H1 (cell line): ENCODE results near the gene CORO2B. TPM values are rescaled to one million over a fixed set of nuclear protein-coding genes. Genes with fewer than 3 reads are reported as not detected.

ENCODE experiments used
- CTCF ChIA-PET: fragments of 300-600 bp; sonication (Branson Sonifier 250); formaldehyde crosslinking; loops from one replicate; lab custom pipeline; 2021; ENCODE audit not compliant: partially characterized antibody; lab: Charles Lee
- POLR2A ChIA-PET: fragments of 300-600 bp; sonication (Branson Sonifier 250); formaldehyde crosslinking; loops from one replicate; lab custom pipeline; 2021; ENCODE audit warnings: inconsistent platforms; ENCODE audit not compliant: partially characterized antibody; lab: Charles Lee
- DNase-seq, 2 experiments: peaks; one replicate each; pipeline versions ENCODE4 v3.0.0 to v3.0.0-alpha.2; 2010 to 2022; ENCODE audit warnings: low spot score in 2 of 2, low read depth in 1 of 2, mixed read lengths in 1 of 2
- FAIRE-seq: peaks from 2 replicates; lab custom pipeline; 2011; peaks lifted over from hg19 to GRCh38; lab: Jason Lieb, UNC
- H2AFZ ChIP-seq: 2 replicates; pipeline ENCODE4 v1.8.1; 2012; ENCODE audit warnings: low read length, inconsistent platforms
- H2AK5ac ChIP-seq: 2 replicates; pipeline ENCODE4 v1.6.1; 2013; ENCODE audit warnings: low read depth, low read length
- H2BK120ac ChIP-seq: replicated peaks from 2 replicates; pipeline ENCODE3; 2013; ENCODE audit warnings: low read depth, low read length, inconsistent platforms
- H2BK12ac ChIP-seq: 2 replicates; pipeline ENCODE4 v1.6.1; 2013; ENCODE audit warnings: low read depth, low read length
- H2BK15ac ChIP-seq: 2 replicates; pipeline ENCODE4 v1.6.1; 2013; ENCODE audit warnings: low read length
- H2BK20ac ChIP-seq: 2 replicates; pipeline ENCODE4 v1.6.1; 2013; ENCODE audit warnings: low read length
- H2BK5ac ChIP-seq: 2 replicates; pipeline ENCODE4 v1.6.1; 2013; ENCODE audit warnings: low read depth, low read length
- H3K14ac ChIP-seq: 2 replicates; pipeline ENCODE4 v1.6.1; 2013; ENCODE audit warnings: inconsistent platforms; ENCODE audit not compliant: insufficient read length
- H3K18ac ChIP-seq: 2 replicates; pipeline ENCODE4 v1.6.1; 2013; ENCODE audit warnings: low read length; ENCODE audit errors: extremely low read depth
- H3K23ac ChIP-seq: 2 replicates; pipeline ENCODE4 v1.6.1; 2013; ENCODE audit warnings: inconsistent platforms; ENCODE audit not compliant: insufficient read length
- H3K23me2 ChIP-seq: 2 replicates; pipeline ENCODE4 v1.6.1; 2013; ENCODE audit warnings: low read depth, low read length
- H3K27ac ChIP-seq: 2 replicates; pipeline ENCODE4 v1.6.1; 2011; ENCODE audit warnings: low read depth, low read length, inconsistent platforms
- H3K27me3 ChIP-seq, 4 experiments: replicated peaks in 1 of 4; 1 replicate in 1 of 4; 2 replicates in 3 of 4; pipeline versions ENCODE4 v1.6.1 to v1.8.1; 2011 to 2013; ENCODE audit warnings: low read length in 3 of 4, mild to moderate bottlenecking in 3 of 4, inconsistent platforms in 2 of 4, mixed read lengths in 2 of 4, moderate library complexity in 1 of 4; ENCODE audit not compliant: control insufficient read depth in 3 of 4, insufficient read depth in 3 of 4; ENCODE audit errors: extremely low read depth in 1 of 4
- H3K36me3 ChIP-seq, 4 experiments: 2 replicates each; pipeline versions ENCODE4 v1.6.1 to v1.8.1; 2011 to 2013; ENCODE audit warnings: mild to moderate bottlenecking in 4 of 4, low read length in 3 of 4, moderate library complexity in 2 of 4, control low read depth in 1 of 4, inconsistent platforms in 1 of 4; ENCODE audit not compliant: insufficient read depth in 4 of 4, control insufficient read depth in 2 of 4
- H3K4ac ChIP-seq: replicated peaks from 2 replicates; pipeline ENCODE3; 2013; ENCODE audit warnings: low read length, low read depth, mixed read lengths, inconsistent platforms; ENCODE audit not compliant: insufficient read length
- H3K4me1 ChIP-seq, 4 experiments: replicated peaks in 1 of 4; 1 replicate in 1 of 4; 2 replicates in 3 of 4; pipeline versions ENCODE4 v1.6.1 to v1.8.1; 2011 to 2013; ENCODE audit warnings: low read length in 3 of 4, inconsistent platforms in 2 of 4, mixed read lengths in 1 of 4; ENCODE audit not compliant: insufficient read depth in 4 of 4, control insufficient read depth in 3 of 4
- H3K4me2 ChIP-seq, 2 experiments: 2 replicates each; pipeline versions ENCODE4 v1.6.1 to v1.8.1; 2011 to 2013; ENCODE audit warnings: low read depth in 2 of 2, low read length in 2 of 2, control low read depth in 1 of 2, inconsistent platforms in 1 of 2, mild to moderate bottlenecking in 1 of 2; ENCODE audit not compliant: insufficient read depth in 1 of 2
- H3K4me3 ChIP-seq, 4 experiments: fragments of 200-600, 300-600 bp in 1 of 4; sonication (generic), shearing (Covaris generic), sonication (Bioruptor Twin) in 1 of 4; 2 replicates each; pipeline versions ENCODE4 v1.5.1 to v1.8.1; 2011 to 2016; ENCODE audit warnings: low read length in 4 of 4, low read depth in 3 of 4, control low read depth in 2 of 4, inconsistent platforms in 2 of 4, mild to moderate bottlenecking in 2 of 4, mixed read lengths in 1 of 4, moderate library complexity in 1 of 4; ENCODE audit not compliant: insufficient read depth in 2 of 4; ENCODE audit errors: extremely low read depth in 1 of 4
- H3K56ac ChIP-seq: replicated peaks from 2 replicates; pipeline ENCODE3; 2013; ENCODE audit warnings: low read depth, mild to moderate bottlenecking, mixed read lengths, low read length, inconsistent platforms; ENCODE audit not compliant: insufficient read length
- H3K79me1 ChIP-seq: 2 replicates; pipeline ENCODE4 v1.6.1; 2013; ENCODE audit warnings: low read depth, low read length, control low read depth
- H3K79me2 ChIP-seq, 2 experiments: 2 replicates each; pipeline versions ENCODE4 v1.6.1 to v1.8.1; 2012 to 2013; ENCODE audit warnings: low read length in 2 of 2, mild to moderate bottlenecking in 2 of 2, inconsistent platforms in 1 of 2; ENCODE audit not compliant: insufficient read depth in 2 of 2, control insufficient read depth in 1 of 2
- H3K9ac ChIP-seq, 4 experiments: replicated peaks in 1 of 4; 1 replicate in 1 of 4; 2 replicates in 3 of 4; pipeline versions ENCODE4 v1.6.1 to v1.8.1; 2011 to 2013; ENCODE audit warnings: low read depth in 3 of 4, low read length in 3 of 4, control low read depth in 2 of 4, mild to moderate bottlenecking in 2 of 4, moderate library complexity in 2 of 4, inconsistent platforms in 1 of 4; ENCODE audit errors: extremely low read depth in 1 of 4
- H3K9me3 ChIP-seq, 2 experiments: 2 replicates each; pipeline versions ENCODE4 v1.6.1 to v1.8.1; 2012 to 2013; ENCODE audit warnings: mild to moderate bottlenecking in 2 of 2, moderate library complexity in 2 of 2, control low read depth in 1 of 2, inconsistent platforms in 1 of 2, low read depth in 1 of 2, low read length in 1 of 2, mixed read lengths in 1 of 2; ENCODE audit not compliant: insufficient read depth in 2 of 2
- H4K20me1 ChIP-seq, 2 experiments: replicated peaks in 1 of 2; 2 replicates each; pipeline versions ENCODE3 to v1.8.1; 2011 to 2013; ENCODE audit warnings: inconsistent platforms in 2 of 2, low read length in 2 of 2, mild to moderate bottlenecking in 1 of 2; ENCODE audit not compliant: insufficient read depth in 2 of 2, control insufficient read depth in 1 of 2
- H4K5ac ChIP-seq: 2 replicates; pipeline ENCODE4 v1.6.1; 2013; ENCODE audit warnings: low read length, low read depth, mixed read lengths, inconsistent platforms; ENCODE audit not compliant: insufficient read length
- H4K8ac ChIP-seq: 2 replicates; pipeline ENCODE4 v1.8.0; 2013; ENCODE audit warnings: mild to moderate bottlenecking, moderate library complexity, low read length, inconsistent platforms; ENCODE audit not compliant: insufficient read depth; ENCODE audit errors: extremely low read depth
- H4K91ac ChIP-seq: replicated peaks from 2 replicates; pipeline ENCODE3; 2013; ENCODE audit warnings: low read length, mixed read lengths, inconsistent platforms; ENCODE audit not compliant: insufficient read length
- ASH2L ChIP-seq: fragments of 200-600, 300-600 bp; sonication (generic); IDR thresholded peaks from one replicate; pipeline ENCODE4 v1.7.1; 2017; ENCODE audit warnings: low read length
- CEBPB ChIP-seq: IDR thresholded peaks from 2 replicates; pipeline ENCODE4 v1.6.1; 2012; ENCODE audit warnings: low read depth, low read length
- JUN ChIP-seq: IDR thresholded peaks from 2 replicates; pipeline ENCODE4 v1.6.1; 2011; ENCODE audit warnings: low read depth, mild to moderate bottlenecking, improper control_type of control experiment, low read length
- KDM1A ChIP-seq: fragments of 200-600, 300-600 bp; sonication (generic); IDR thresholded peaks from 2 replicates; pipeline ENCODE4 v1.7.1; 2016; ENCODE audit warnings: mild to moderate bottlenecking, low read length, borderline replicate concordance
- RNF2 ChIP-seq: fragments of 200-900, 300-1000 bp; sonication (generic); IDR thresholded peaks from 2 replicates; pipeline ENCODE4 v1.7.1; 2016; ENCODE audit warnings: borderline replicate concordance, low read depth, mild to moderate bottlenecking, antibody characterized with exemption, low read length; ENCODE audit not compliant: poor library complexity, severe bottlenecking; ENCODE audit errors: missing control alignments
- TAF7 ChIP-seq: optimal IDR thresholded peaks from 2 replicates; pipeline ENCODE3; 2011; ENCODE audit warnings: low read depth, mild to moderate bottlenecking, inconsistent platforms, low read length, moderate library complexity, borderline replicate concordance
- TBP ChIP-seq: IDR thresholded peaks from 2 replicates; pipeline ENCODE4 v1.6.1; 2011; ENCODE audit warnings: low read depth, low read length, improper control_type of control experiment
- YY1 ChIP-seq: IDR thresholded peaks from 2 replicates; pipeline ENCODE4 v1.6.1; 2011; ENCODE audit warnings: low read depth, mild to moderate bottlenecking, low read length
- WGBS, 2 experiments: shearing (Covaris generic) in 1 of 2; methylation state at CpG; one replicate each; pipeline versions ENCODE4 v1.1.6 to v1.1.7; 2013 to 2015; ENCODE audit warnings: low lambda C conversion rate in 2 of 2, mixed read lengths in 2 of 2, inconsistent platforms in 1 of 2, low coverage in 1 of 2, missing lambda C conversion rate in 1 of 2; ENCODE audit not compliant: insufficient replicate concordance in 2 of 2, insufficient coverage in 1 of 2, insufficient read length in 1 of 2; ENCODE audit errors: extremely low coverage in 1 of 2, missing lambda C conversion rate in 1 of 2; 5-methylcytosine and 5-hydroxymethylcytosine counted together
- polyA plus RNA-seq, 7 experiments: library from polyadenylated mRNA; depleted of rRNA in 3 of 7; stranded (reverse) in 5 of 7; unstranded in 2 of 7; fragments of >200 nt in 5 of 7; fragments of 200-250 nt in 2 of 7; gene quantifications; 1 replicate in 5 of 7; 2 replicates in 1 of 7; 4 replicates in 1 of 7; pipeline versions ENCODE4 v1.2.1 to v1.2.3, GENCODE V29; 2011 to 2013; ENCODE audit warnings: missing spikeins in 2 of 7, mixed read lengths in 2 of 7
- total RNA-seq: library from RNA; stranded (reverse); fragmentation: NEBNext Ultra II Directional; extraction: Animal tissue kit (Norgen Biotek cat#: 25700); gene quantifications from 2 replicates; pipeline ENCODE4 v1.2.1, GENCODE V29; 2021
- TF ChIP-seq, protein P1 (sequence below): IDR thresholded peaks from 2 replicates; pipeline ENCODE4 v1.6.1; 2012; ENCODE audit warnings: low read length, inconsistent platforms
- TF ChIP-seq, protein P2 (sequence below): IDR thresholded peaks from 2 replicates; pipeline ENCODE4 v1.6.1; 2012; ENCODE audit warnings: inconsistent platforms

CORO2B gene
- total and polyA plus RNA-seq, 2 of the 8 experiments (the other 6 are each of a cell fraction or from before 2014, with no cell fraction given): 3.4 to 6.7 TPM

GRCh38 chr15:68704496-68705021, 125.8 kb downstream of the CORO2B start:
- Histone ChIP-seq H3K9ac (no peak overlapping the region), H3K27me3 (0 out of 7 replicates have a peak, but pooled peaks cover 0 to 3% (median 0%) of the 10 kb centered on the region in 4 experiments)
- 61% methylated on average over 6 of the region's 6 CpGs; no CpG with 5 or more reads in 1 of the 2 experiments for WGBS, 2 experiments
- TF ChIP-seq, protein P1, sequence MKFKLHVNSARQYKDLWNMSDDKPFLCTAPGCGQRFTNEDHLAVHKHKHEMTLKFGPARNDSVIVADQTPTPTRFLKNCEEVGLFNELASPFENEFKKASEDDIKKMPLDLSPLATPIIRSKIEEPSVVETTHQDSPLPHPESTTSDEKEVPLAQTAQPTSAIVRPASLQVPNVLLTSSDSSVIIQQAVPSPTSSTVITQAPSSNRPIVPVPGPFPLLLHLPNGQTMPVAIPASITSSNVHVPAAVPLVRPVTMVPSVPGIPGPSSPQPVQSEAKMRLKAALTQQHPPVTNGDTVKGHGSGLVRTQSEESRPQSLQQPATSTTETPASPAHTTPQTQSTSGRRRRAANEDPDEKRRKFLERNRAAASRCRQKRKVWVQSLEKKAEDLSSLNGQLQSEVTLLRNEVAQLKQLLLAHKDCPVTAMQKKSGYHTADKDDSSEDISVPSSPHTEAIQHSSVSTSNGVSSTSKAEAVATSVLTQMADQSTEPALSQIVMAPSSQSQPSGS: no peak
- TF ChIP-seq JUN (no peak), KDM1A (no peak), RNF2 (no peak), YY1 (no peak), ASH2L (no peak), TBP (no peak), CEBPB (no peak), TAF7 (no peak)
- TF ChIP-seq, protein P2, sequence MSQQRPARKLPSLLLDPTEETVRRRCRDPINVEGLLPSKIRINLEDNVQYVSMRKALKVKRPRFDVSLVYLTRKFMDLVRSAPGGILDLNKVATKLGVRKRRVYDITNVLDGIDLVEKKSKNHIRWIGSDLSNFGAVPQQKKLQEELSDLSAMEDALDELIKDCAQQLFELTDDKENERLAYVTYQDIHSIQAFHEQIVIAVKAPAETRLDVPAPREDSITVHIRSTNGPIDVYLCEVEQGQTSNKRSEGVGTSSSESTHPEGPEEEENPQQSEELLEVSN: no peak

More at GRCh38 chr15:68704496-68705021, 125.8 kb downstream of the CORO2B start:
- no peaks in the 10 kb centered on the region for H3K23me2 ChIP-seq
- no peak overlapping the region for H2BK120ac ChIP-seq
- no peaks in the 10 kb centered on the region for H4K20me1 ChIP-seq
- H2AK5ac ChIP-seq: no peak overlapping the region
- H4K91ac ChIP-seq: no peak overlapping the region
- no peak overlapping the region for H2BK15ac ChIP-seq
- H3K27ac ChIP-seq: no peak overlapping the region
- no peak overlapping the region for H4K5ac ChIP-seq
- no peaks in the 10 kb centered on the region for H3K79me2 ChIP-seq
- H3K4me3 ChIP-seq: no peak overlapping the region
- no peaks in the 10 kb centered on the region for H3K36me3 ChIP-seq
- CTCF ChIA-PET: interaction anchor here (0.6 to 3.2 kb wide), 10 partner anchors 10 to 171 kb away, joined by 3 to 13 read pairs (median 3); no protein-coding TSS in a partner anchor
- H2AFZ ChIP-seq: no peak overlapping the region
- no peaks in the 10 kb centered on the region for H3K9me3 ChIP-seq
- H3K23ac ChIP-seq: no peak overlapping the region
- no peak overlapping the region for H2BK5ac ChIP-seq
- H3K14ac ChIP-seq: no peak overlapping the region
- no peak overlapping the region for H2BK12ac ChIP-seq
- no peak overlapping the region for H3K4me2 ChIP-seq
- FAIRE-seq: no peak
- DNase-seq: no peak
- H4K8ac ChIP-seq: no peak overlapping the region
- no peak overlapping the region for H3K4ac ChIP-seq
- H3K79me1 ChIP-seq: no peaks in the 10 kb centered on the region
- H2BK20ac ChIP-seq: no peak overlapping the region
- POLR2A ChIA-PET: no interaction called here
- no peak overlapping the region for H3K56ac ChIP-seq
- H3K4me1 ChIP-seq: peaks cover 2 to 15% (median 10%) of the 10 kb centered on the region in 4 experiments; a peak in 6 of 7 replicates
- H3K18ac ChIP-seq: no peak overlapping the region
